Neuronal stem cell (in vitro differentiated cells): ENCODE data around the gene SMAD7.

Experiments
- DNase-seq: peaks from one replicate; pipeline ENCODE4 v3.0.0-alpha.2; 2013; ENCODE audit warnings: low spot score
- H2AFZ ChIP-seq: one replicate; pipeline ENCODE4 v1.6.1; 2013; ENCODE audit warnings: mild to moderate bottlenecking, low read length, inconsistent platforms
- H2AK5ac ChIP-seq: 2 replicates; pipeline ENCODE4 v1.6.1; 2013; ENCODE audit warnings: low read depth, mild to moderate bottlenecking, inconsistent platforms, low read length, moderate library complexity, mixed read lengths
- H2BK120ac ChIP-seq: 2 replicates; pipeline ENCODE4 v1.6.1; 2013; ENCODE audit warnings: low read depth, mild to moderate bottlenecking, inconsistent platforms, low read length, moderate library complexity, mixed read lengths
- H2BK12ac ChIP-seq: one replicate; pipeline ENCODE4 v1.6.1; 2013; ENCODE audit warnings: low read length, inconsistent platforms
- H2BK15ac ChIP-seq: 2 replicates; pipeline ENCODE4 v1.6.1; 2013; ENCODE audit warnings: mild to moderate bottlenecking, low read length, inconsistent platforms, mixed read lengths
- H2BK5ac ChIP-seq: one replicate; pipeline ENCODE4 v1.6.1; 2013; ENCODE audit warnings: inconsistent platforms, mild to moderate bottlenecking, low read length, moderate library complexity
- H3K14ac ChIP-seq: one replicate; pipeline ENCODE4 v1.6.1; 2013; ENCODE audit warnings: low read length, inconsistent platforms
- H3K18ac ChIP-seq: 2 replicates; pipeline ENCODE4 v1.6.1; 2013; ENCODE audit warnings: low read length, inconsistent platforms
- H3K23ac ChIP-seq: 2 replicates; pipeline ENCODE4 v1.6.1; 2013; ENCODE audit warnings: low read depth, mild to moderate bottlenecking, mixed read lengths, low read length, inconsistent platforms; ENCODE audit not compliant: poor library complexity
- H3K27ac ChIP-seq: replicated peaks from 3 replicates; pipeline ENCODE4 v1.5.1; 2013; ENCODE audit warnings: low read length, inconsistent platforms
- H3K27me3 ChIP-seq, 3 experiments: 2 replicates each; pipeline ENCODE4 v1.6.1; 2013; ENCODE audit warnings: low read length in 3 of 3, mild to moderate bottlenecking in 2 of 3, inconsistent platforms in 1 of 3, low read depth in 1 of 3, mixed read lengths in 1 of 3, moderate library complexity in 1 of 3; ENCODE audit not compliant: control insufficient read depth in 3 of 3, insufficient read depth in 3 of 3
- H3K36me3 ChIP-seq, 2 donors: replicated peaks in 1 of 2; 2 replicates each; pipeline ENCODE4 v1.6.1; 2013; ENCODE audit warnings: low read length in 2 of 2; ENCODE audit not compliant: control insufficient read depth in 2 of 2, insufficient read depth in 2 of 2
- H3K4ac ChIP-seq: 2 replicates; pipeline ENCODE4 v1.6.1; 2013; ENCODE audit warnings: inconsistent platforms, mild to moderate bottlenecking, low read length, moderate library complexity
- H3K4me1 ChIP-seq, 2 donors: 1 replicate in 1 of 2; 2 replicates in 1 of 2; pipeline ENCODE4 v1.6.1; 2013; ENCODE audit warnings: low read length in 2 of 2, low read depth in 1 of 2; ENCODE audit not compliant: control insufficient read depth in 2 of 2, insufficient read depth in 1 of 2
- H3K4me2 ChIP-seq: one replicate; pipeline ENCODE4 v1.6.1; 2013; ENCODE audit warnings: mild to moderate bottlenecking, low read length, inconsistent platforms; ENCODE audit not compliant: insufficient read depth, poor library complexity, severe bottlenecking
- H3K4me3 ChIP-seq, 2 donors: 2 replicates each; pipeline ENCODE4 v1.5.1; 2013; ENCODE audit warnings: low read length in 2 of 2, mild to moderate bottlenecking in 2 of 2, inconsistent platforms in 1 of 2, moderate library complexity in 1 of 2
- H3K79me1 ChIP-seq: one replicate; pipeline ENCODE4 v1.6.1; 2013; ENCODE audit warnings: low read depth, mild to moderate bottlenecking, inconsistent platforms, low read length, moderate library complexity
- H3K9ac ChIP-seq: one replicate; pipeline ENCODE4 v1.6.1; 2013; ENCODE audit warnings: mild to moderate bottlenecking, low read depth, low read length, inconsistent platforms; ENCODE audit not compliant: poor library complexity
- H3K9me3 ChIP-seq, 2 donors: replicated peaks in 1 of 2; 2 replicates each; pipeline versions ENCODE3 to v1.6.1; 2013; ENCODE audit warnings: low read length in 2 of 2, mild to moderate bottlenecking in 2 of 2, inconsistent platforms in 1 of 2, low read depth in 1 of 2, mixed read lengths in 1 of 2, moderate library complexity in 1 of 2; ENCODE audit not compliant: control insufficient read depth in 2 of 2, insufficient read depth in 1 of 2
- H4K8ac ChIP-seq: one replicate; pipeline ENCODE4 v1.6.1; 2013; ENCODE audit warnings: low read depth, mild to moderate bottlenecking, inconsistent platforms, low read length, moderate library complexity
- H4K91ac ChIP-seq: one replicate; pipeline ENCODE4 v1.6.1; 2013; ENCODE audit warnings: low read length, low read depth, mild to moderate bottlenecking, inconsistent platforms; ENCODE audit not compliant: poor library complexity
- WGBS, 2 donors: extraction: QIAGEN DNeasy Blood & Tissue Kit; methylation state at CpG; one replicate each; pipeline ENCODE4 v1.1.7; 2013; ENCODE audit warnings: missing lambda C conversion rate in 2 of 2, mixed read lengths in 1 of 2; ENCODE audit not compliant: insufficient read length in 2 of 2, insufficient replicate concordance in 1 of 2; ENCODE audit errors: extremely low coverage in 2 of 2; 5-methylcytosine and 5-hydroxymethylcytosine counted together

Gene SMAD7

GRCh38 chr18:48885924-48886400 is 64.8 kb downstream of the SMAD7 start:
- Histone ChIP-seq H4K8ac (no peak overlapping the region), H2BK5ac (no peak overlapping the region), H3K23ac (no peak overlapping the region), H3K36me3 (no peaks in the 10 kb centered on the region), H3K79me1 (no peaks in the 10 kb centered on the region), H2BK120ac (no peak overlapping the region), H3K4me3 (no peak overlapping the region), H2AFZ (no peak overlapping the region), H2BK15ac (no peak overlapping the region), H3K9ac (no peak overlapping the region), H2BK12ac (no peak overlapping the region), H3K27me3 (peaks cover 0 to 18% (median 0%) of the 10 kb centered on the region in 3 experiments), H3K14ac (no peak overlapping the region), H2AK5ac (peak overlapping the region; percentile 17), H3K18ac (no peak overlapping the region), H4K91ac (no peak overlapping the region), H3K4ac (no peak overlapping the region), H3K27ac (no peak overlapping the region), H3K4me1 (peaks cover 20 to 23% of the 10 kb centered on the region in 2 donors), H3K4me2 (no peak overlapping the region), H3K9me3 (no peaks in the 10 kb centered on the region)
- DNase-seq, result no peak
- WGBS, 2 donors, result no CpG with 5 or more reads among the region's 7 CpGs

- no peaks in the 10 kb centered on the region for H3K36me3 ChIP-seq
- no peak overlapping the region for H3K23ac ChIP-seq
- no peak overlapping the region for H2AFZ ChIP-seq
- no peak overlapping the region for H3K14ac ChIP-seq
- H2BK120ac ChIP-seq, result no peak overlapping the region
- H2BK12ac ChIP-seq, result peak overlapping the region; percentile 77
- H3K18ac ChIP-seq, result peak overlapping the region; percentile 86
- no peak overlapping the region for H3K4me2 ChIP-seq
- no CpG with 5 or more reads among the region's 11 CpGs for WGBS, 2 donors
- DNase-seq, result no peak
- H3K4me3 ChIP-seq, result no peak overlapping the region
- peak overlapping the region; percentile 56 for H3K4ac ChIP-seq
- H4K8ac ChIP-seq, result no peak overlapping the region
- H3K9ac ChIP-seq, result no peak overlapping the region
- peaks cover 0 to 18% (median 0%) of the 10 kb centered on the region in 3 experiments for H3K27me3 ChIP-seq
- no peak overlapping the region for H3K27ac ChIP-seq
- H2BK15ac ChIP-seq, result no peak overlapping the region
- H3K79me1 ChIP-seq, result no peaks in the 10 kb centered on the region
- peak overlapping the region; percentile 17 for H2AK5ac ChIP-seq
- H3K9me3 ChIP-seq, result no peaks in the 10 kb centered on the region
- H2BK5ac ChIP-seq, result peak overlapping the region; percentile 19
- peaks cover 20% of the 10 kb centered on the region in 2 donors for H3K4me1 ChIP-seq
- no peak overlapping the region for H4K91ac ChIP-seq
Measured at GRCh38 chr18:48885266-48885923, 65.4 kb downstream of the SMAD7 start.

- no peak overlapping the region for H3K23ac ChIP-seq
- H2AFZ ChIP-seq, result no peak overlapping the region
- no peak overlapping the region for H3K4me2 ChIP-seq
- no peak overlapping the region for H4K91ac ChIP-seq
- H2BK15ac ChIP-seq, result no peak overlapping the region
- H2BK5ac ChIP-seq, result no peak overlapping the region
- no peak overlapping the region for H3K18ac ChIP-seq
- H3K36me3 ChIP-seq, result no peaks in the 10 kb centered on the region
- peaks cover 0 to 18% (median 0%) of the 10 kb centered on the region in 3 experiments for H3K27me3 ChIP-seq
- H2BK120ac ChIP-seq, result no peak overlapping the region
- H3K79me1 ChIP-seq, result no peaks in the 10 kb centered on the region
- H3K4ac ChIP-seq, result no peak overlapping the region
- H2BK12ac ChIP-seq, result no peak overlapping the region
- H3K4me1 ChIP-seq, result peaks cover 18 to 20% of the 10 kb centered on the region in 2 donors
- no peak overlapping the region for H4K8ac ChIP-seq
- H3K14ac ChIP-seq, result no peak overlapping the region
- no peak overlapping the region for H3K27ac ChIP-seq
- DNase-seq, result no peak
- H3K9ac ChIP-seq, result no peak overlapping the region
- H3K4me3 ChIP-seq, result no peak overlapping the region
- peak overlapping the region; percentile 5 for H2AK5ac ChIP-seq
- no peaks in the 10 kb centered on the region for H3K9me3 ChIP-seq
- WGBS, 2 donors, result no CpG with 5 or more reads among the region's 4 CpGs
Measured at GRCh38 chr18:48884771-48885170, 66.0 kb downstream of the SMAD7 start.

GRCh38 chr18:48884306-48884705 is 66.5 kb downstream of the SMAD7 start:
- WGBS, 2 donors, result no CpG with 5 or more reads among the region's 4 CpGs
- H3K4ac ChIP-seq, result no peak overlapping the region
- H2BK12ac ChIP-seq, result no peak overlapping the region
- no peak overlapping the region for H3K23ac ChIP-seq
- H3K18ac ChIP-seq, result no peak overlapping the region
- no peak overlapping the region for H3K4me2 ChIP-seq
- no peak overlapping the region for H3K27ac ChIP-seq
- H2BK120ac ChIP-seq, result no peak overlapping the region
- H2BK5ac ChIP-seq, result no peak overlapping the region
- peaks cover 0 to 18% (median 0%) of the 10 kb centered on the region in 3 experiments for H3K27me3 ChIP-seq
- no peak for DNase-seq
- no peak overlapping the region for H3K4me3 ChIP-seq
- H3K9me3 ChIP-seq, result no peaks in the 10 kb centered on the region
- peaks cover 14 to 17% of the 10 kb centered on the region in 2 donors for H3K4me1 ChIP-seq
- H3K14ac ChIP-seq, result no peak overlapping the region
- no peak overlapping the region for H4K8ac ChIP-seq
- no peak overlapping the region for H3K9ac ChIP-seq
- no peak overlapping the region for H2AFZ ChIP-seq
- H2BK15ac ChIP-seq, result no peak overlapping the region
- H4K91ac ChIP-seq, result no peak overlapping the region
- no peak overlapping the region for H2AK5ac ChIP-seq
- H3K79me1 ChIP-seq, result no peaks in the 10 kb centered on the region
- no peaks in the 10 kb centered on the region for H3K36me3 ChIP-seq
